ENCODE results near the gene SPAAR. TPM values are rescaled to one million over a fixed set of nuclear protein-coding genes. Genes with fewer than 3 reads are reported as not detected.
"Not testable (repeated sequence)": the region's sequence is repeated elsewhere in the genome, so short reads cannot be mapped to it uniquely, and the experiment has no call there.

Gene SPAAR
- polyA plus RNA-seq, 6 donors from 2014 or later: not detected

GRCh38 chr9:35882996-35883395, 26.3 kb upstream of the SPAAR start:
- Mint-ChIP-seq H3K4me1 (peaks cover 0 to 4% (median 0%) of the 10 kb centered on the region in 3 donors), H3K9me3 (peaks cover 0 to 12% (median 3%) of the 10 kb centered on the region in 7 donors), H3K4me3 (no peak overlapping the region), H3K27me3 (peaks cover 8 to 22% (median 18%) of the 10 kb centered on the region in 3 donors), H3K27ac (no peak overlapping the region), H3K36me3 (no peaks in the 10 kb centered on the region)
- DNase-seq: no peak
- ATAC-seq (ENCODE audit: low read depth in 2 of 2): no peak

- peaks cover 10 to 22% (median 12%) of the 10 kb centered on the region in 3 donors for H3K27me3 Mint-ChIP-seq
- H3K4me3 Mint-ChIP-seq; ATAC-seq (ENCODE audit: low read depth in 2 of 2); H3K36me3 Mint-ChIP-seq; H3K9me3 Mint-ChIP-seq; H3K4me1 Mint-ChIP-seq; H3K27ac Mint-ChIP-seq; DNase-seq: not testable (repeated sequence)
Measured at GRCh38 chr9:35884908-35885307, 24.4 kb upstream of the SPAAR start.

GRCh38 chr9:35891646-35892045, 17.6 kb upstream of the SPAAR start:
- no peaks in the 10 kb centered on the region for H3K9me3 Mint-ChIP-seq
- H3K27ac Mint-ChIP-seq: no peak overlapping the region
- ATAC-seq (ENCODE audit: low read depth in 2 of 2) (no peak), DNase-seq (no peak)
- H3K4me3 Mint-ChIP-seq: no peak overlapping the region
- no peaks in the 10 kb centered on the region for H3K4me1 Mint-ChIP-seq
- peaks cover 27 to 42% (median 36%) of the 10 kb centered on the region in 3 donors for H3K27me3 Mint-ChIP-seq
- no peaks in the 10 kb centered on the region for H3K36me3 Mint-ChIP-seq

- H3K4me1 Mint-ChIP-seq: no peaks in the 10 kb centered on the region
Measured at GRCh38 chr9:35892051-35892450, 17.2 kb upstream of the SPAAR start.

DNA sequence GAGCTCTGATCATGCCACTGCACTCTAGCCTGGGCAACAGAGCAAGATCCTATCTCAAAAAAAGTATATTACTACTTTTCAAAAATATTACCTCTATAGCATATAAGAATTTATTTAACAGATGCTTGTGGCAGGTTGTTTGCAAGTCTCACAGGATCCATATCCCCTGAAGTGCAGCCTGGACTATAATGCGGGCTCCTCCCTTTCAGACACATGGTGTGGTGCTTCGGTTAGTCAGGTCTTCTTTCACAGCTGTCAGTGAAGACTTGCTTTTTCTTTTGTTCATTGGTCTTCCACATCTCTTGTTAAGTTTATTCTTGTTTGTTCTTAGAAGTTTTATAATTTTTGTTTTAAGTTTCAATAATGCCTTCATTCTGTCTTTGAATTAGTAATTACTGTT, 12.7 kb upstream of the SPAAR start:
- Mint-ChIP-seq H3K4me3 (no peak overlapping the region), H3K4me1 (no peaks in the 10 kb centered on the region), H3K27me3 (peaks cover 37 to 40% (median 39%) of the 10 kb centered on the region in 3 donors), H3K9me3 (no peaks in the 10 kb centered on the region), H3K36me3 (no peaks in the 10 kb centered on the region), H3K27ac (no peak overlapping the region)
- ATAC-seq (ENCODE audit: low read depth in 2 of 2) (no peak), DNase-seq (no peak)

More at GRCh38 chr9:35892051-35892450, 17.2 kb upstream of the SPAAR start:
- no peaks in the 10 kb centered on the region for H3K9me3 Mint-ChIP-seq
- H3K4me3 Mint-ChIP-seq: no peak overlapping the region
- DNase-seq: no peak
- no peak overlapping the region for H3K27ac Mint-ChIP-seq
- peaks cover 24 to 42% (median 36%) of the 10 kb centered on the region in 3 donors for H3K27me3 Mint-ChIP-seq
- H3K36me3 Mint-ChIP-seq: no peaks in the 10 kb centered on the region
- ATAC-seq (ENCODE audit: low read depth in 2 of 2): no peak

DNA sequence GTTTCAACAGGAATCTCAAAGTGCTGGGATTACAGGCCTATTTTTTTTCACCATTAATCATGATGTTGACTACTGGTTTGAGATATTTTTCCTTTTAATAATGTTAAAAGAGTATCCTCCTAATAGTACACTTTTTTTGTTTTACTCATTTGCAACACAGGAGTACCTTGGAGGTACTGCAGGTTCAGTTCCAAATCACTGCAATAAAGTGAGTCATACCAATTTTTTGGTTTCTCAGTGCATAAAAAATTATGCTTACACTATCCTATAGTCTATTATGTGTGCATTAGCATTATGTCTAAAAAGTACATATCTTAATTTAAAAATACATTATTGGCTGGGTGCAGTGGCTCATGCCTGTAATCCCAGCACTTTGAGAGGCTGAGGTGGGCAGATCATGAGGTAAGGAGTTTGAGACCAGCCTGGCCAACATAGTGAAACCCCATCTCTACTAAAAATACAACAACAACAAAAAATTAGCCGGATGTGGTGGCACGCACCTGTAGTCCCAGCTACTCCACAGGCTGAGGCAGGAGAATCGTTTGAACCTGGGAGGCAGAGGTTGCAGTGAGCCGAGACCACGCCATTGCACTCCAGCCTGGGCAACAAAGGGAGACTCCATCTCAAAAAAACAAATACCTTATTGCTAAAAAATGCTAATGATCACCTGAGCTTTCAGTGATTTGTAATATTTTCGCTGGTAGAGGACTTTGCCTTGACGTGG, 11.8 kb upstream of the SPAAR start:
- H3K27ac Mint-ChIP-seq; DNase-seq; H3K4me1 Mint-ChIP-seq; H3K4me3 Mint-ChIP-seq; H3K36me3 Mint-ChIP-seq; H3K9me3 Mint-ChIP-seq; ATAC-seq (ENCODE audit: low read depth in 2 of 2): not testable (repeated sequence)
- peaks cover 28 to 35% (median 35%) of the 10 kb centered on the region in 3 donors for H3K27me3 Mint-ChIP-seq

GRCh38 chr9:35898337-35898736, 11.0 kb upstream of the SPAAR start:
- H3K9me3 Mint-ChIP-seq: no peaks in the 10 kb centered on the region
- H3K27me3 Mint-ChIP-seq: peaks cover 28 to 36% (median 34%) of the 10 kb centered on the region in 3 donors

DNA sequence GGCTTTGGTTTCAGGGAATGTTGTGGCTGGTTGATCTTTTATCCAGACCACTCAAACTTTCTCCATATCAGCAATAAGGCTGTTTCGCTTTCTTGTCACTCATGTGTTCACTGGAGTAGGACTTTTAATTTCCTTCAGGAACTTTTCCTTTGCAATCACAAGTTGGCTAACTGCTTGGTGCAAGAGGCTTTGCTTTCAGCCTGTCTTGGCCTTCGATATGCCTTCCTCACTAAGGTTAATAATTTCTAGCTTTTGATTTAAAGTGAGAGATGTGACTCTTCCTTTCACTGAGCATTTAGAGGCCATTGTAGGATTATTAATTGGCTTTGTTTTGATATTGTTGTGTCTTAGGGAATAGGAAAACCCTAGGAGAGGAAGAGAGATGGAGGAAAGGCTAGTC, 10.3 kb upstream of the SPAAR start:
- no peaks in the 10 kb centered on the region for H3K36me3 Mint-ChIP-seq
- H3K4me1 Mint-ChIP-seq: no peaks in the 10 kb centered on the region
- DNase-seq (no peak), ATAC-seq (ENCODE audit: low read depth in 2 of 2) (no peak)
- H3K27me3 Mint-ChIP-seq: peaks cover 23 to 33% (median 29%) of the 10 kb centered on the region in 3 donors
- no peak overlapping the region for H3K27ac Mint-ChIP-seq
- no peaks in the 10 kb centered on the region for H3K9me3 Mint-ChIP-seq
- no peak overlapping the region for H3K4me3 Mint-ChIP-seq

More at GRCh38 chr9:35898337-35898736, 11.0 kb upstream of the SPAAR start:
- DNase-seq (no peak), ATAC-seq (ENCODE audit: low read depth in 2 of 2) (no peak)
- H3K4me3 Mint-ChIP-seq: no peak overlapping the region
- H3K4me1 Mint-ChIP-seq: no peaks in the 10 kb centered on the region
- H3K36me3 Mint-ChIP-seq: no peaks in the 10 kb centered on the region
- H3K27ac Mint-ChIP-seq: no peak overlapping the region

- Mint-ChIP-seq H3K36me3 (no peaks in the 10 kb centered on the region), H3K9me3 (no peaks in the 10 kb centered on the region), H3K4me3 (no peak overlapping the region), H3K4me1 (peaks cover 0 to under 1% (median 0%) of the 10 kb centered on the region in 3 donors), H3K27ac (peak overlapping the region in 1 of 6 donors; percentile 79), H3K27me3 (peaks cover 28 to 40% (median 33%) of the 10 kb centered on the region in 3 donors)
- ATAC-seq (ENCODE audit: low read depth in 2 of 2) (peak; percentile 61 to 64), DNase-seq (peak; percentile 38)
Measured at GRCh38 chr9:35903049-35903448, 6.2 kb upstream of the SPAAR start.

DNA sequence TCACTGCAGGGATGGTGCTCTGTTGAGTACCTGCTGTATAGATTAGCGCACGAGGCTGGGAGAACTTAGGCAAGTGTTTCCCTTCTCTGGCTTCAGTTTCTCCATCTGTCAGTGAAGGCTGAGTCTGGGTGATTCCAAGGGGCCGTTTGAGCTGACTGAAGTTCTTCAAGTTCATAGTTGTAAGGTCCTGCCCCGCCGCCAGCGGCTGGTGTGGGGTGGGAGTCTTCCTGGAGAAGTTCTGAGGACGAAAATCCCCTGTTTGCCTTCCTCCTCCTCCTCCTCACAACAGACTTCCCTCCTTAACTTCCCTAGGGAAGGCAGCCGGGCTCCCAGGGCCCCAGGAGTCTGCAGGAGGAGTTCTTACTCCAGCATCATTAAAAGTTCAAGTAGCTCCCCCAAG, 5.0 kb upstream of the SPAAR start:
- ATAC-seq (ENCODE audit: low read depth in 2 of 2) (no peak), DNase-seq (no peak)
- Mint-ChIP-seq H3K9me3 (no peaks in the 10 kb centered on the region), H3K36me3 (no peaks in the 10 kb centered on the region), H3K4me1 (peaks cover 0 to 12% (median 10%) of the 10 kb centered on the region in 3 donors), H3K27ac (no peak overlapping the region), H3K4me3 (no peak overlapping the region), H3K27me3 (peaks cover 29 to 49% (median 36%) of the 10 kb centered on the region in 3 donors)

DNA sequence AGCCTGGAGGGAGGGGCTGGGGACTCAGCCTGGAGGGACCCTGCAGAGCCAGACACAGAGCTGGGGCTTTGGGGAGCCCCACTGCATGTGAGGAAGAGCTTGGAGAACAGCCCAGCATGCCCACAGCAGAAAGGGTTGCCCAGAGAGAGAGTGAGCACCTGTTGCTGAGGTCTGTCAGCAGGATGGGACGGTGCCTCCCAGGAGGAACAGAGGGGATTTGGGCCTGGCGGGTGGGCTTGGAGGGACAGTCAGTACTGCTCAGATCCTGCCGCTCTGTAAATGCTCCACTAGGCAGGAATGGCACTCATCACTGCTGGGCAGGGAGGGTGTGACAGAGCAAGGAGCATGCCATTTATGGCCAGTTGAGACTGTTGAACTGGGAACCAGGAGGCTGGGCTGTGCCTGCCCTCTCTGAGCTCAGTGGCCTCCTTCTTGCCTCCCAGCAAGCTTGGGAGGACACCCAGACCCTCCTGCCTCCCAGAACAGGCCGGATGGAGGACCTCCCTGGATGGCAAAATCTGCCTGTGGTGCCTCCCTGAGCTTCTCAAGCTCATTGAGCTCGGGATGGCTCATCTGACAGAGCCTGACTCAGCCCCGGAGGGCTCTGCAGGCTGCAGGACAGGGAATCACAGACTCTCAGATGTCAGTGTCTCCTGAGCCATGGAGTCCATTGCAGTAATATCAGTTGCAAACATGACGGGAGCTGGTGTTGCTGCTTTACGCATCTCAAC, 4.1 kb upstream of the SPAAR start:
- H3K4me3 Mint-ChIP-seq: no peak overlapping the region
- no peaks in the 10 kb centered on the region for H3K9me3 Mint-ChIP-seq
- peak overlapping the region in 1 of 6 donors; percentile 12 for H3K27ac Mint-ChIP-seq
- DNase-seq (no peak), ATAC-seq (ENCODE audit: low read depth in 2 of 2) (no peak)
- peaks cover 31 to 56% (median 36%) of the 10 kb centered on the region in 3 donors for H3K27me3 Mint-ChIP-seq
- H3K36me3 Mint-ChIP-seq: no peaks in the 10 kb centered on the region
- peaks cover 0 to 12% (median 10%) of the 10 kb centered on the region in 3 donors for H3K4me1 Mint-ChIP-seq

- Mint-ChIP-seq H3K27me3 (peaks cover 32 to 59% (median 39%) of the 10 kb centered on the region in 3 donors), H3K36me3 (no peaks in the 10 kb centered on the region)
Measured at GRCh38 chr9:35905912-35906679, 3.2 kb upstream of the SPAAR start, which contains the start of gene HRCT1. Gene HRCT1, plus strand, starts transcription at chr9:35906202. Its CDS starts 86 bp downstream, at chr9:35906288.

More at GRCh38 chr9:35905912-35906679, 3.2 kb upstream of the SPAAR start, which contains the start of gene HRCT1:
- no peaks in the 10 kb centered on the region for H3K9me3 Mint-ChIP-seq
- H3K27ac Mint-ChIP-seq: peak within 1 kb of the TSS in 2 of 6 donors; percentile 12 to 22
- peaks cover 5 to 18% (median 15%) of the 10 kb centered on the region in 3 donors for H3K4me1 Mint-ChIP-seq
- ATAC-seq (ENCODE audit: low read depth in 2 of 2) (no peak), DNase-seq (no peak)
- no peak within 1 kb of the TSS for H3K4me3 Mint-ChIP-seq
